Testis (tissue), 2 donors: Measurements from ENCODE around the gene HDGFL2.

ENCODE experiments used
- POLR2A ChIP-seq: fragments of 450-650 bp; IDR thresholded peaks from one replicate; pipeline ENCODE4 v1.6.1; 2017; ENCODE audit warnings: antibody characterized with exemption, mild to moderate bottlenecking, moderate library complexity
- TF ChIP-seq, protein P1 (sequence below), 3 experiments: fragments of 450-650 bp in 2 of 3; fragments of 200-600 bp in 1 of 3; sonication (generic) in 1 of 3; IDR thresholded peaks; one replicate each; pipeline ENCODE4 v1.5.1; 2016 to 2019; ENCODE audit warnings: antibody characterized with exemption in 3 of 3, mild to moderate bottlenecking in 2 of 3, moderate library complexity in 1 of 3

- TF ChIP-seq, protein P1, sequence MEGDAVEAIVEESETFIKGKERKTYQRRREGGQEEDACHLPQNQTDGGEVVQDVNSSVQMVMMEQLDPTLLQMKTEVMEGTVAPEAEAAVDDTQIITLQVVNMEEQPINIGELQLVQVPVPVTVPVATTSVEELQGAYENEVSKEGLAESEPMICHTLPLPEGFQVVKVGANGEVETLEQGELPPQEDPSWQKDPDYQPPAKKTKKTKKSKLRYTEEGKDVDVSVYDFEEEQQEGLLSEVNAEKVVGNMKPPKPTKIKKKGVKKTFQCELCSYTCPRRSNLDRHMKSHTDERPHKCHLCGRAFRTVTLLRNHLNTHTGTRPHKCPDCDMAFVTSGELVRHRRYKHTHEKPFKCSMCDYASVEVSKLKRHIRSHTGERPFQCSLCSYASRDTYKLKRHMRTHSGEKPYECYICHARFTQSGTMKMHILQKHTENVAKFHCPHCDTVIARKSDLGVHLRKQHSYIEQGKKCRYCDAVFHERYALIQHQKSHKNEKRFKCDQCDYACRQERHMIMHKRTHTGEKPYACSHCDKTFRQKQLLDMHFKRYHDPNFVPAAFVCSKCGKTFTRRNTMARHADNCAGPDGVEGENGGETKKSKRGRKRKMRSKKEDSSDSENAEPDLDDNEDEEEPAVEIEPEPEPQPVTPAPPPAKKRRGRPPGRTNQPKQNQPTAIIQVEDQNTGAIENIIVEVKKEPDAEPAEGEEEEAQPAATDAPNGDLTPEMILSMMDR (IDR thresholded peaks at IDR 0.05) = no peak
- TF ChIP-seq POLR2A = no peak
Observed at GRCh38 chr19:4493929-4494690, 22.0 kb downstream of the HDGFL2 start.
